ENCODE measurements around the gene OSBPL9. TPM values are rescaled to one million over a fixed set of nuclear protein-coding genes. Genes with fewer than 3 reads are reported as not detected.

OSBPL9 gene
- total and polyA plus RNA-seq, 9 of the 15 experiments (the other 6 are each of a cell fraction or from before 2014, with no cell fraction given), result 43.9 to 217 (median 170) TPM

DNA sequence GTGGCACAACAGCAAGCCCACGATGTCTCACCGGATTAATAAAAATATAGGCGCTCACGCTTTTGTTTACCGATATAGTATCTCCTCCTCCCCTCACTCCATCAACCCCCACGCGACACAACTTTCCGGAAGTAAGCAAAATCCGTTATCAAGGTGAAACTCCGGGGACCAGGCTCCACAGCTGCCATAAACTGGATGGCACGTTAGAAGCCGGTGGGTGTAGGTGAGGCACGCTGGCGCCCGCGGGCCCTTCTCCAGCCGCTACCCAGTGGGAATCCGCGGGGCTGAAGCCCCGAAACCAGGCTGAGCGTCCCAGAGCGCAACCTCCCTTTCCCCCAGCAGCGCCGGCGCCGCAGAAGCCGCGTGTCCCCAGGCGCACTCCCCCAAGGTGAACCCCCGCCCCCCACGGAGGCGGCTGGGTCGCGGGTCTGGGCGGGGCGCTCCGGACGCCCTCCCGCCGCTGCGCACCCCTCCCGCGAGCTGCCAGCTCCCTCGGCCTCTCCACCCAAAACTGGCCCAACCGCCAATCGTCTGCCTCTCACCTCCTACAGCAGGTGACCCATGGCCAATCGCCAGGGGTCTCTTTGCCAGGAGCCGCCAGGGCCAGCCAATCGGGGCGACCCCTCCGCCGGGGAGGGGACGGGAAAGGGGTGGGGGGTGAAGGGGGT is 112.4 kb downstream of the OSBPL9 start (continued):
- TF ChIP-seq, protein P1, sequence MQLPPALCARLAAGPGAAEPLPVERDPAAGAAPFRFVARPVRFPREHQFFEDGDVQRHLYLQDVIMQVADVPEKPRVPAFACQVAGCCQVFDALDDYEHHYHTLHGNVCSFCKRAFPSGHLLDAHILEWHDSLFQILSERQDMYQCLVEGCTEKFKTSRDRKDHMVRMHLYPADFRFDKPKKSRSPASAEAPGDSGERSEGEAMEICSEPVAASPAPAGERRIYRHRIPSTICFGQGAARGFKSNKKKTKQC (CRISPR knock-in tag; IDR thresholded peaks at IDR 0.05), result no peak
- TF ChIP-seq SRSF3 (IDR thresholded peaks at IDR 0.05; ENCODE audit: insufficient read depth, low read length), result no peak
- TF ChIP-seq STAT5B (CRISPR knock-in tag; IDR thresholded peaks at IDR 0.05), result no peak
- TF ChIP-seq, protein P2, sequence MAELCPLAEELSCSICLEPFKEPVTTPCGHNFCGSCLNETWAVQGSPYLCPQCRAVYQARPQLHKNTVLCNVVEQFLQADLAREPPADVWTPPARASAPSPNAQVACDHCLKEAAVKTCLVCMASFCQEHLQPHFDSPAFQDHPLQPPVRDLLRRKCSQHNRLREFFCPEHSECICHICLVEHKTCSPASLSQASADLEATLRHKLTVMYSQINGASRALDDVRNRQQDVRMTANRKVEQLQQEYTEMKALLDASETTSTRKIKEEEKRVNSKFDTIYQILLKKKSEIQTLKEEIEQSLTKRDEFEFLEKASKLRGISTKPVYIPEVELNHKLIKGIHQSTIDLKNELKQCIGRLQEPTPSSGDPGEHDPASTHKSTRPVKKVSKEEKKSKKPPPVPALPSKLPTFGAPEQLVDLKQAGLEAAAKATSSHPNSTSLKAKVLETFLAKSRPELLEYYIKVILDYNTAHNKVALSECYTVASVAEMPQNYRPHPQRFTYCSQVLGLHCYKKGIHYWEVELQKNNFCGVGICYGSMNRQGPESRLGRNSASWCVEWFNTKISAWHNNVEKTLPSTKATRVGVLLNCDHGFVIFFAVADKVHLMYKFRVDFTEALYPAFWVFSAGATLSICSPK (IDR thresholded peaks at IDR 0.05; ENCODE audit: borderline replicate concordance), result no peak
- TF ChIP-seq HNRNPL (IDR thresholded peaks at IDR 0.05; ENCODE audit: low read depth, low read length), result no peak
- TF ChIP-seq RBBP5 (IDR thresholded peaks at IDR 0.05; ENCODE audit: borderline replicate concordance, insufficient read depth, low read length, poor library complexity, severe bottlenecking), result peak; percentile 74
- TF ChIP-seq GATAD2A (IDR thresholded peaks at IDR 0.05), result peak; percentile 83; the same call in 1 of the 2 replicates
- TF ChIP-seq HIVEP1 (CRISPR knock-in tag; IDR thresholded peaks at IDR 0.05), result peak; percentile 21; the same call in 1 of the 2 replicates
- TF ChIP-seq DACH1 (IDR thresholded peaks at IDR 0.05; ENCODE audit: partially characterized antibody), result no peak
- TF ChIP-seq ZNF175 (CRISPR knock-in tag; IDR thresholded peaks at IDR 0.05; ENCODE audit: low read depth), result no peak
- no peak for TF ChIP-seq SAFB2 (IDR thresholded peaks at IDR 0.05; ENCODE audit: borderline replicate concordance, low read depth, low read length, severe bottlenecking)
- no peak for TF ChIP-seq HNRNPUL1 (IDR thresholded peaks at IDR 0.05; ENCODE audit: low read length)
- TF ChIP-seq CEBPG (CRISPR knock-in tag; IDR thresholded peaks at IDR 0.05), result no peak; the same call in 1 of the 2 replicates
- TF ChIP-seq CEBPG (tag; conservative IDR thresholded peaks at IDR 0.05 in 1 of 2, IDR thresholded peaks at IDR 0.05 in 1 of 2), result no peak
- no peak for TF ChIP-seq ZNF253 (CRISPR knock-in tag; conservative IDR thresholded peaks at IDR 0.05)
- no peak for TF ChIP-seq CCAR2 (IDR thresholded peaks at IDR 0.05; ENCODE audit: low read depth, low read length)
- no peak for TF ChIP-seq POLR3G (IDR thresholded peaks at IDR 0.05; ENCODE audit: extremely low read depth, insufficient read length, insufficient replicate concordance)
- peak; percentile 98 for TF ChIP-seq RBM25 (IDR thresholded peaks at IDR 0.05; ENCODE audit: low read depth, low read length, severe bottlenecking)
- TF ChIP-seq PHTF2 (CRISPR knock-in tag; IDR thresholded peaks at IDR 0.05), result no peak
- TF ChIP-seq ZNF507 (tag; conservative IDR thresholded peaks at IDR 0.05), result no peak
- TF ChIP-seq RFX1 (IDR thresholded peaks at IDR 0.05), result no peak
- peak; percentile 28; the same call in 1 of the 2 replicates for TF ChIP-seq SOX6 (IDR thresholded peaks at IDR 0.05)
- TF ChIP-seq, protein P3, sequence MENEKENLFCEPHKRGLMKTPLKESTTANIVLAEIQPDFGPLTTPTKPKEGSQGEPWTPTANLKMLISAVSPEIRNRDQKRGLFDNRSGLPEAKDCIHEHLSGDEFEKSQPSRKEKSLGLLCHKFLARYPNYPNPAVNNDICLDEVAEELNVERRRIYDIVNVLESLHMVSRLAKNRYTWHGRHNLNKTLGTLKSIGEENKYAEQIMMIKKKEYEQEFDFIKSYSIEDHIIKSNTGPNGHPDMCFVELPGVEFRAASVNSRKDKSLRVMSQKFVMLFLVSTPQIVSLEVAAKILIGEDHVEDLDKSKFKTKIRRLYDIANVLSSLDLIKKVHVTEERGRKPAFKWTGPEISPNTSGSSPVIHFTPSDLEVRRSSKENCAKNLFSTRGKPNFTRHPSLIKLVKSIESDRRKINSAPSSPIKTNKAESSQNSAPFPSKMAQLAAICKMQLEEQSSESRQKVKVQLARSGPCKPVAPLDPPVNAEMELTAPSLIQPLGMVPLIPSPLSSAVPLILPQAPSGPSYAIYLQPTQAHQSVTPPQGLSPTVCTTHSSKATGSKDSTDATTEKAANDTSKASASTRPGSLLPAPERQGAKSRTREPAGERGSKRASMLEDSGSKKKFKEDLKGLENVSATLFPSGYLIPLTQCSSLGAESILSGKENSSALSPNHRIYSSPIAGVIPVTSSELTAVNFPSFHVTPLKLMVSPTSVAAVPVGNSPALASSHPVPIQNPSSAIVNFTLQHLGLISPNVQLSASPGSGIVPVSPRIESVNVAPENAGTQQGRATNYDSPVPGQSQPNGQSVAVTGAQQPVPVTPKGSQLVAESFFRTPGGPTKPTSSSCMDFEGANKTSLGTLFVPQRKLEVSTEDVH (IDR thresholded peaks at IDR 0.05; ENCODE audit: low read depth, partially characterized antibody), result peak; percentile 40
